HepG2 (cell line): Measurements from ENCODE around the gene PRRT1. TPM values are rescaled to one million over a fixed set of nuclear protein-coding genes. Genes with fewer than 3 reads are reported as not detected.

Experiments
- ARHGAP35 ChIP-seq: sonication (generic); formaldehyde crosslinking; IDR thresholded peaks from 2 replicates; pipeline ENCODE4 v1.9.0; 2022; ENCODE audit warnings: mild to moderate bottlenecking, inconsistent platforms, moderate library complexity, missing genetic modification reagents, borderline replicate concordance
- FOXC1 ChIP-seq: sonication (generic); formaldehyde crosslinking; IDR thresholded peaks from 2 replicates; pipeline ENCODE4 v1.8.0; 2022; ENCODE audit warnings: mild to moderate bottlenecking, missing genetic modification reagents, borderline replicate concordance
- FUBP1 ChIP-seq: sonication (generic); formaldehyde crosslinking; IDR thresholded peaks from 2 replicates; pipeline ENCODE4 v1.5.1; 2020; ENCODE audit warnings: missing genetic modification reagents, mild to moderate bottlenecking, borderline replicate concordance
- GABPA ChIP-seq, 2 experiments: IDR thresholded peaks; 2 replicates each; pipeline ENCODE4 v1.6.1; 2011 to 2016; ENCODE audit warnings: low read depth in 2 of 2, low read length in 1 of 2, missing biosample characterization in 1 of 2, missing genetic modification characterization in 1 of 2
- HMGXB4 ChIP-seq, 2 experiments: sonication (generic) in 1 of 2; formaldehyde crosslinking in 1 of 2; IDR thresholded peaks; 2 replicates each; pipeline versions ENCODE4 v1.4.0 to v1.6.1; 2018 to 2020; ENCODE audit warnings: missing genetic modification reagents in 2 of 2, borderline replicate concordance in 1 of 2, low read depth in 1 of 2, mild to moderate bottlenecking in 1 of 2, missing biosample characterization in 1 of 2
- MYC ChIP-seq: sonication (generic); formaldehyde crosslinking; IDR thresholded peaks from 2 replicates; pipeline ENCODE4 v1.9.0; 2021; ENCODE audit warnings: missing genetic modification reagents, borderline replicate concordance
- NCOA1 ChIP-seq: sonication (generic); formaldehyde crosslinking; IDR thresholded peaks from 2 replicates; pipeline ENCODE4 v1.9.0; 2021; ENCODE audit warnings: missing genetic modification reagents
- SAFB2 ChIP-seq: sonication (generic); formaldehyde crosslinking; IDR thresholded peaks from 2 replicates; pipeline ENCODE4 v1.5.1; 2020; ENCODE audit warnings: missing genetic modification reagents, low read depth, mild to moderate bottlenecking, borderline replicate concordance
- ZMYM2 ChIP-seq: sonication (generic); formaldehyde crosslinking; IDR thresholded peaks from 2 replicates; pipeline ENCODE4 v1.8.0; 2022; ENCODE audit warnings: mild to moderate bottlenecking, missing genetic modification reagents
- ZNF317 ChIP-seq: sonication (generic); formaldehyde crosslinking; IDR thresholded peaks from 2 replicates; pipeline ENCODE4 v1.5.0; 2020; ENCODE audit warnings: mild to moderate bottlenecking, missing genetic modification reagents
- ZNF547 ChIP-seq: sonication (generic); formaldehyde crosslinking; IDR thresholded peaks from 2 replicates; pipeline ENCODE4 v1.5.1; 2020; ENCODE audit warnings: mild to moderate bottlenecking, missing genetic modification reagents
- ZNF781 ChIP-seq: sonication (generic); formaldehyde crosslinking; IDR thresholded peaks from 2 replicates; pipeline ENCODE4 v1.5.1; 2020; ENCODE audit warnings: borderline replicate concordance, mild to moderate bottlenecking, missing genetic modification reagents; ENCODE audit errors: not compliant biosample characterization
- ZNF782 ChIP-seq: sonication (generic); formaldehyde crosslinking; IDR thresholded peaks from 2 replicates; pipeline ENCODE4 v1.4.0; 2020; ENCODE audit warnings: missing genetic modification reagents, mild to moderate bottlenecking, borderline replicate concordance
- ZZZ3 ChIP-seq: sonication (generic); formaldehyde crosslinking; IDR thresholded peaks from 2 replicates; pipeline ENCODE4 v1.4.0; 2020; ENCODE audit warnings: missing genetic modification reagents, mild to moderate bottlenecking, borderline replicate concordance
- polyA plus RNA-seq, 8 experiments: library from polyadenylated mRNA; depleted of rRNA in 3 of 8; stranded (reverse) in 7 of 8; unstranded in 1 of 8; fragments of >200 nt; fragmentation: Illumina TruSeq in 4 of 8; extraction: Trizol in 4 of 8; gene quantifications; 2 replicates each; pipeline versions ENCODE4 v1.2.1 to v1.2.3, GENCODE V29; 2011 to 2016; ENCODE audit warnings: low read depth in 4 of 8, missing spikeins in 1 of 8, mixed read lengths in 1 of 8; ENCODE audit not compliant: insufficient read depth in 1 of 8
- total RNA-seq, 5 experiments: library from RNA; depleted of rRNA; stranded (reverse); fragments of >200 nt; fragmentation: Illumina TruSeq; extraction: Trizol; gene quantifications; 2 replicates each; pipeline ENCODE4 v1.2.3, GENCODE V29; 2016; ENCODE audit warnings: low read depth in 1 of 5
- TF ChIP-seq, protein P1 (sequence below): sonication (generic); formaldehyde crosslinking; IDR thresholded peaks from 2 replicates; pipeline ENCODE4 v1.5.1; 2020; ENCODE audit warnings: mild to moderate bottlenecking, missing genetic modification reagents, moderate library complexity
- TF ChIP-seq, protein P2 (sequence below): IDR thresholded peaks from 2 replicates; pipeline ENCODE4 v1.6.1; 2016; ENCODE audit warnings: missing genetic modification reagents, missing compliant biosample characterization
- TF ChIP-seq, protein P3 (sequence below): sonication (generic); formaldehyde crosslinking; IDR thresholded peaks from 2 replicates; pipeline ENCODE4 v1.4.0; 2020; ENCODE audit warnings: low read depth, mild to moderate bottlenecking, missing genetic modification reagents

PRRT1 gene
- total and polyA plus RNA-seq, 2 of the 13 experiments (the other 11 are each of a cell fraction or from before 2014, with no cell fraction given) = 0.64 to 1.4 TPM

DNA sequence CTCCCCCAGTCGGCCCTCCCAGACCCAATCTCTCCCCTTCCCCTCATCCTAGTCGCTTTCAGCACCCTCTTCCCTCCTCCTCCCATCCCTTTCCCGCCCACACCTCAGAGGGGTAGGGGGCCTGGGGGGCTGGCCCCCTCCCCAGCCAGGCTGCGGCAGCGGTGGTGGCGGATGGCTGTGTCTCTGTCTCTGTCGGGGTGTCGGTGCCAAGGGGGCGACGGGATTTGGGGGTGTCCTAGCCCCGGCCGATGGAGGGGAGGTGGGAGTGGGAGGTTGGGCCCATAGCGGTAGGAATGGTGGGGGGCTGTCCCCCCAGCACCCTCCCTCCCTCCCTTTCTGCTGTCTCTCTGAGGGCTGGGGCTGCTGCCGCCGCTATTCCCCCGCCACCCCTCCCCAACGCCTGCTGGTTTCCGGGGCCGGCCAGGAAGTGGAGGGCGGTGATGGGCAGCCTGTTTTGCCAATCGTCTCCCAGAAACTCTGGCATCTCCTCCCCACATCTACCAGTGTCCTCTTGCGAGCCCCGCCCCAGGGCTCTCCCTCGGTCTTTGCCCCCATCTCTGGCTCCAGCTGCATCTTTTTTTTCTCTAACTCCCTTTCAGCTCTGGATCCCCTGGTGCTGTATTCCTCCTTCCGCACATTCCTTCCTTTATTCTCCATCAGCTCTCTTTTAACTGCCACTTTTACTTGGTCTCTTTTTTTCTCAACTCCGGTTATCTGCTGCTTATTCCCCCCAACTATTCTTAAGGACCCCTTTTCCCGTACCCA, 24.2 kb upstream of the PRRT1 start, which contains the start of gene AGPAT1 (continued):
- TF ChIP-seq GABPA (IDR thresholded peaks at IDR 0.05; ENCODE audit: low read depth, low read length) (peak; percentile 91), GABPA (CRISPR knock-in tag; IDR thresholded peaks at IDR 0.05; ENCODE audit: low read depth) (peak; percentile 96), ZNF781 (CRISPR knock-in tag) (peak; percentile 17), MYC (CRISPR knock-in tag) (peak; percentile 58; the same call in 1 of the 2 replicates), NCOA1 (no peak), HMGXB4 (CRISPR knock-in tag; IDR thresholded peaks at IDR 0.05; ENCODE audit: borderline replicate concordance in 1 of 2, low read depth in 1 of 2) (peak; percentile 62 to 74; a peak in 3 of 4 replicates), SAFB2 (CRISPR knock-in tag) (peak; percentile 56; the same call in 1 of the 2 replicates), FOXC1 (0 out of 2 replicates have a peak, but pooled peaks have one; percentile 33), FUBP1 (CRISPR knock-in tag) (no peak), ZNF547 (CRISPR knock-in tag) (no peak; the same call in 1 of the 2 replicates), ZNF317 (peak; percentile 43; the same call in 1 of the 2 replicates), ZNF782 (CRISPR knock-in tag) (peak; percentile 42; the same call in 1 of the 2 replicates), ZZZ3 (peak; percentile 50; the same call in 1 of the 2 replicates), ARHGAP35 (CRISPR knock-in tag) (peak; percentile 87), ZMYM2 (CRISPR knock-in tag) (no peak)
- TF ChIP-seq, protein P1, sequence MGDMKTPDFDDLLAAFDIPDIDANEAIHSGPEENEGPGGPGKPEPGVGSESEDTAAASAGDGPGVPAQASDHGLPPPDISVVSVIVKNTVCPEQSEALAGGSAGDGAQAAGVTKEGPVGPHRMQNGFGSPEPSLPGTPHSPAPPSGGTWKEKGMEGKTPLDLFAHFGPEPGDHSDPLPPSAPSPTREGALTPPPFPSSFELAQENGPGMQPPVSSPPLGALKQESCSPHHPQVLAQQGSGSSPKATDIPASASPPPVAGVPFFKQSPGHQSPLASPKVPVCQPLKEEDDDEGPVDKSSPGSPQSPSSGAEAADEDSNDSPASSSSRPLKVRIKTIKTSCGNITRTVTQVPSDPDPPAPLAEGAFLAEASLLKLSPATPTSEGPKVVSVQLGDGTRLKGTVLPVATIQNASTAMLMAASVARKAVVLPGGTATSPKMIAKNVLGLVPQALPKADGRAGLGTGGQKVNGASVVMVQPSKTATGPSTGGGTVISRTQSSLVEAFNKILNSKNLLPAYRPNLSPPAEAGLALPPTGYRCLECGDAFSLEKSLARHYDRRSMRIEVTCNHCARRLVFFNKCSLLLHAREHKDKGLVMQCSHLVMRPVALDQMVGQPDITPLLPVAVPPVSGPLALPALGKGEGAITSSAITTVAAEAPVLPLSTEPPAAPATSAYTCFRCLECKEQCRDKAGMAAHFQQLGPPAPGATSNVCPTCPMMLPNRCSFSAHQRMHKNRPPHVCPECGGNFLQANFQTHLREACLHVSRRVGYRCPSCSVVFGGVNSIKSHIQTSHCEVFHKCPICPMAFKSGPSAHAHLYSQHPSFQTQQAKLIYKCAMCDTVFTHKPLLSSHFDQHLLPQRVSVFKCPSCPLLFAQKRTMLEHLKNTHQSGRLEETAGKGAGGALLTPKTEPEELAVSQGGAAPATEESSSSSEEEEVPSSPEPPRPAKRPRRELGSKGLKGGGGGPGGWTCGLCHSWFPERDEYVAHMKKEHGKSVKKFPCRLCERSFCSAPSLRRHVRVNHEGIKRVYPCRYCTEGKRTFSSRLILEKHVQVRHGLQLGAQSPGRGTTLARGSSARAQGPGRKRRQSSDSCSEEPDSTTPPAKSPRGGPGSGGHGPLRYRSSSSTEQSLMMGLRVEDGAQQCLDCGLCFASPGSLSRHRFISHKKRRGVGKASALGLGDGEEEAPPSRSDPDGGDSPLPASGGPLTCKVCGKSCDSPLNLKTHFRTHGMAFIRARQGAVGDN (CRISPR knock-in tag) = peak; percentile 79
- TF ChIP-seq, protein P2, sequence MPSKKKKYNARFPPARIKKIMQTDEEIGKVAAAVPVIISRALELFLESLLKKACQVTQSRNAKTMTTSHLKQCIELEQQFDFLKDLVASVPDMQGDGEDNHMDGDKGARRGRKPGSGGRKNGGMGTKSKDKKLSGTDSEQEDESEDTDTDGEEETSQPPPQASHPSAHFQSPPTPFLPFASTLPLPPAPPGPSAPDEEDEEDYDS (CRISPR knock-in tag) = peak; percentile 78
- TF ChIP-seq, protein P3, sequence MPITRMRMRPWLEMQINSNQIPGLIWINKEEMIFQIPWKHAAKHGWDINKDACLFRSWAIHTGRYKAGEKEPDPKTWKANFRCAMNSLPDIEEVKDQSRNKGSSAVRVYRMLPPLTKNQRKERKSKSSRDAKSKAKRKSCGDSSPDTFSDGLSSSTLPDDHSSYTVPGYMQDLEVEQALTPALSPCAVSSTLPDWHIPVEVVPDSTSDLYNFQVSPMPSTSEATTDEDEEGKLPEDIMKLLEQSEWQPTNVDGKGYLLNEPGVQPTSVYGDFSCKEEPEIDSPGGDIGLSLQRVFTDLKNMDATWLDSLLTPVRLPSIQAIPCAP (CRISPR knock-in tag) = 0 out of 2 replicates have a peak, but pooled peaks have one; percentile 24
